Measurements from ENCODE around the gene MRPS21.

MRPS21 gene

GRCh38 chr1:150259758-150260669 lies 33.6 kb upstream of the MRPS21 start:
- DNase-seq, result no peak
- TF ChIP-seq, protein P1, sequence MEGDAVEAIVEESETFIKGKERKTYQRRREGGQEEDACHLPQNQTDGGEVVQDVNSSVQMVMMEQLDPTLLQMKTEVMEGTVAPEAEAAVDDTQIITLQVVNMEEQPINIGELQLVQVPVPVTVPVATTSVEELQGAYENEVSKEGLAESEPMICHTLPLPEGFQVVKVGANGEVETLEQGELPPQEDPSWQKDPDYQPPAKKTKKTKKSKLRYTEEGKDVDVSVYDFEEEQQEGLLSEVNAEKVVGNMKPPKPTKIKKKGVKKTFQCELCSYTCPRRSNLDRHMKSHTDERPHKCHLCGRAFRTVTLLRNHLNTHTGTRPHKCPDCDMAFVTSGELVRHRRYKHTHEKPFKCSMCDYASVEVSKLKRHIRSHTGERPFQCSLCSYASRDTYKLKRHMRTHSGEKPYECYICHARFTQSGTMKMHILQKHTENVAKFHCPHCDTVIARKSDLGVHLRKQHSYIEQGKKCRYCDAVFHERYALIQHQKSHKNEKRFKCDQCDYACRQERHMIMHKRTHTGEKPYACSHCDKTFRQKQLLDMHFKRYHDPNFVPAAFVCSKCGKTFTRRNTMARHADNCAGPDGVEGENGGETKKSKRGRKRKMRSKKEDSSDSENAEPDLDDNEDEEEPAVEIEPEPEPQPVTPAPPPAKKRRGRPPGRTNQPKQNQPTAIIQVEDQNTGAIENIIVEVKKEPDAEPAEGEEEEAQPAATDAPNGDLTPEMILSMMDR (IDR thresholded peaks at IDR 0.05; ENCODE audit: borderline replicate concordance, extremely low read depth, low read length, poor library complexity, severe bottlenecking), result no peak
- no peak for TF ChIP-seq EZH2 (IDR thresholded peaks at IDR 0.05; ENCODE audit: borderline replicate concordance, low read depth, low read length, severe bottlenecking)
- Histone ChIP-seq H4K20me1 (ENCODE audit: insufficient read depth, low read length) (no peaks in the 10 kb centered on the region), H3K4me1 (ENCODE audit: insufficient read depth, low read length) (peaks cover 7% of the 10 kb centered on the region), H3K4me2 (ENCODE audit: insufficient read depth, low read length) (no peak overlapping the region), H2AFZ (ENCODE audit: low read depth, low read length) (no peak overlapping the region), H3K4me3 (ENCODE audit: low read depth in 1 of 2, low read length in 2 of 2) (no peak overlapping the region), H3K9me3 (ENCODE audit: insufficient read depth, low read length, severe bottlenecking) (no peaks in the 10 kb centered on the region), H3K27ac (ENCODE audit: low read length) (no peak overlapping the region), H3K9ac (ENCODE audit: low read depth, low read length) (no peak overlapping the region), H3K36me3 (ENCODE audit: insufficient read depth, low read length) (peaks cover 6% of the 10 kb centered on the region; the same call in 1 of the 2 replicates), H3K79me2 (ENCODE audit: insufficient read depth, low read length) (no peaks in the 10 kb centered on the region), H3K27me3 (ENCODE audit: insufficient read depth, low read length, poor library complexity) (peaks cover 34% of the 10 kb centered on the region)
- no peak for ATAC-seq (ENCODE audit: insufficient read depth, low read depth)

- H3K4me2 ChIP-seq (ENCODE audit: insufficient read depth, low read length), result no peak overlapping the region
Observed at GRCh38 chr1:150261367-150261766, 32.3 kb upstream of the MRPS21 start.

GRCh38 chr1:150262388-150263320 lies 31.0 kb upstream of the MRPS21 start:
- peaks cover 20% of the 10 kb centered on the region for H3K27me3 ChIP-seq (ENCODE audit: insufficient read depth, low read length, poor library complexity)
- H3K27ac ChIP-seq (ENCODE audit: low read length), result no peak overlapping the region
- peaks cover 33% of the 10 kb centered on the region for H3K36me3 ChIP-seq (ENCODE audit: insufficient read depth, low read length)
- H3K9me3 ChIP-seq (ENCODE audit: insufficient read depth, low read length, severe bottlenecking), result no peaks in the 10 kb centered on the region
- peak; percentile 33; the same call in 2 of the 3 replicates for ATAC-seq (ENCODE audit: insufficient read depth, low read depth)
- H4K20me1 ChIP-seq (ENCODE audit: insufficient read depth, low read length), result peaks cover 5% of the 10 kb centered on the region; the same call in 1 of the 2 replicates
- DNase-seq, result no peak
- TF ChIP-seq EZH2 (IDR thresholded peaks at IDR 0.05; ENCODE audit: borderline replicate concordance, low read depth, low read length, severe bottlenecking), result no peak
- TF ChIP-seq, protein P1 (IDR thresholded peaks at IDR 0.05; ENCODE audit: borderline replicate concordance, extremely low read depth, low read length, poor library complexity, severe bottlenecking), result no peak
- no peak overlapping the region for H3K4me3 ChIP-seq (ENCODE audit: low read depth in 1 of 2, low read length in 2 of 2)
- no peak overlapping the region for H2AFZ ChIP-seq (ENCODE audit: low read depth, low read length)
- H3K4me1 ChIP-seq (ENCODE audit: insufficient read depth, low read length), result peaks cover 8% of the 10 kb centered on the region
- no peak overlapping the region for H3K4me2 ChIP-seq (ENCODE audit: insufficient read depth, low read length)
- H3K9ac ChIP-seq (ENCODE audit: low read depth, low read length), result no peak overlapping the region
- peaks cover 11% of the 10 kb centered on the region for H3K79me2 ChIP-seq (ENCODE audit: insufficient read depth, low read length)

More at GRCh38 chr1:150261367-150261766, 32.3 kb upstream of the MRPS21 start:
- no peak for TF ChIP-seq EZH2 (IDR thresholded peaks at IDR 0.05; ENCODE audit: borderline replicate concordance, low read depth, low read length, severe bottlenecking)
- TF ChIP-seq, protein P1 (IDR thresholded peaks at IDR 0.05; ENCODE audit: borderline replicate concordance, extremely low read depth, low read length, poor library complexity, severe bottlenecking), result no peak
- Histone ChIP-seq H3K79me2 (ENCODE audit: insufficient read depth, low read length) (peaks cover 3% of the 10 kb centered on the region; the same call in 1 of the 2 replicates), H3K9me3 (ENCODE audit: insufficient read depth, low read length, severe bottlenecking) (no peaks in the 10 kb centered on the region), H3K27ac (ENCODE audit: low read length) (no peak overlapping the region), H3K9ac (ENCODE audit: low read depth, low read length) (no peak overlapping the region), H3K36me3 (ENCODE audit: insufficient read depth, low read length) (peaks cover 20% of the 10 kb centered on the region), H3K4me1 (ENCODE audit: insufficient read depth, low read length) (no peaks in the 10 kb centered on the region), H2AFZ (ENCODE audit: low read depth, low read length) (no peak overlapping the region), H4K20me1 (ENCODE audit: insufficient read depth, low read length) (no peaks in the 10 kb centered on the region), H3K27me3 (ENCODE audit: insufficient read depth, low read length, poor library complexity) (peaks cover 32% of the 10 kb centered on the region), H3K4me3 (ENCODE audit: low read depth in 1 of 2, low read length in 2 of 2) (no peak overlapping the region)
- DNase-seq, result no peak
- no peak for ATAC-seq (ENCODE audit: insufficient read depth, low read depth)

Measured in DND-41 (cell line).